Measurements from ENCODE around the gene LEUTX.

GRCh38 chr19:39788244-39788643, 9.6 kb downstream of the LEUTX start:
- TF ChIP-seq RAD21 (IDR thresholded peaks at IDR 0.05): no peak
- no peak for TF ChIP-seq CTCF (IDR thresholded peaks at IDR 0.05; ENCODE audit: low read depth, low read length, missing input control)
- TF ChIP-seq GABPA (IDR thresholded peaks at IDR 0.05 in 1 of 2, conservative IDR thresholded peaks at IDR 0.05 in 1 of 2): no peak
- TF ChIP-seq JUND (IDR thresholded peaks at IDR 0.05): no peak
- TF ChIP-seq TAF1 (conservative IDR thresholded peaks at IDR 0.05): no peak
- no peak for TF ChIP-seq MAX (IDR thresholded peaks at IDR 0.05)
- TF ChIP-seq ATF3 (IDR thresholded peaks at IDR 0.05): no peak
- TF ChIP-seq REST (IDR thresholded peaks at IDR 0.05): no peak
- no peak for TF ChIP-seq YY1 (IDR thresholded peaks at IDR 0.05)
- no peak for TF ChIP-seq HNF4G (IDR thresholded peaks at IDR 0.05)

All from liver (tissue), 3 donors.